ENCODE results near the gene IL16.

The IL16 gene

DNA sequence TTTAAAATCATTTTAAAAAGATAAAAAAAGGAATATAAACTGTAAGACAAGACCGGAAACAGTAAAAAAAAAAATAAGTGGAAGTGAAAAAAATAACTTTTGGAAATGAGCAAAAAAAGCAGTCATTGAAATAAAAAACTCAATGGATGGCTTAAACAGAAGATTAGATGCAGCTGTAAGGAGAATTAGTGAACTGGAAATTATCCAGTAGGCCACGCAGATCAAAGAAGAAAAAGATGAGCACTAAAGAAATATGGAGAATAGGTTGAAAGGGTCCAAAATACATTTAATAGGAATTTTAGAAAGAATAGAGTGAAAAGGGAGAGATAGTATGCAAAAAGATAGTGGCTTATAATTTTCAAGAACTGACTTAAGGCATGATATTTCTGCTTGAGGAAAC, 80.3 kb downstream of the IL16 start:
- intact Hi-C loops (cut with DNase I; ENCODE audit: low total_unique reads), result no loop called here
- Histone ChIP-seq H3K9me3 (peaks cover 0 to 6% (median 3%) of the 10 kb centered on the region in 3 donors), H3K27ac (no peak overlapping the region), H3K4me3 (no peak overlapping the region), H3K36me3 (peaks cover 0 to 18% (median 11%) of the 10 kb centered on the region in 3 donors), H3K4me1 (peaks cover 0 to 11% (median 4%) of the 10 kb centered on the region in 4 donors), H3K27me3 (no peaks in the 10 kb centered on the region)
- DNase-seq, result no peak
- no peak for TF ChIP-seq CTCF (IDR thresholded peaks at IDR 0.05)

- Histone ChIP-seq H3K4me1 (peaks cover 0 to 11% (median 4%) of the 10 kb centered on the region in 4 donors), H3K36me3 (peaks cover 0 to 27% (median 9%) of the 10 kb centered on the region in 3 donors), H3K27me3 (no peaks in the 10 kb centered on the region), H3K9me3 (peaks cover 0 to 6% (median 3%) of the 10 kb centered on the region in 3 donors), H3K27ac (no peak overlapping the region), H3K4me3 (no peak overlapping the region)
- no peak for DNase-seq
- TF ChIP-seq CTCF (IDR thresholded peaks at IDR 0.05), result no peak
- intact Hi-C loops (cut with DNase I; ENCODE audit: low total_unique reads), result no loop called here
Observed at GRCh38 chr15:81277851-81278250, 81.2 kb downstream of the IL16 start.

DNA sequence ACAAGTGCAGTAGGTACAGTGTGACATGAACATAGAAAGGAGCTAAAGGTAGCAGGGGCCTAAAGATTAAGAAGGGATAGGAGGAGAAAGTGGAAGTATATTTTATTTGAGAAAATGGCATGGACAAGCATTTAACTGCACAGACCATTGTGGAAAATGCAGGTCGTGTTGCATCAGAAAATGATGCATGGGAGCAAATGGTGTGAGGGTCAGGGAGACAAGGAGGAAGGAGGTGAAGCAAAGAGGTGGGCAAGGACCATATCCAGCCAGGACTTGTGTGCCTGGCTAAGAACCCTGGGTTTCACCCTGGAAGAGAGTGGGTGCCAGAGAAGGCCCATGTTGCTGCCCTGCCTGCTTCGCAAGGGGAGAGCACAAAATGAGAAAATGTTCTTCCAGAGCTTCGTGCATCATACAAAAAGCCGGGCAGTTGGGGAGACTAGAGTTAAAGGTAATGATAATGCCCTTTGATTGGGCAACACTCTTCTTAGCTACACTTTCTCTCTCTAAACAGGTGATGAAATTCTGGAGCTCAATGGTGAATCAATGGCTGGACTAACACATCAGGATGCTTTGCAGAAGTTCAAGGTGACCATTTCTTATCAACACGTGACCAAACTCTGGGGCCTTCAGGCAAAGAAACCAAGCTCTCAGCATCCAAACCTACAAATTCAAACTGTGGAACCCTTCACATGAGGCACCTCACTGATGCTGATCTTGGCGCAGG, 81.8 kb downstream of the IL16 start:
- H3K4me1 ChIP-seq, result peaks cover 0 to 11% (median 4%) of the 10 kb centered on the region in 4 donors
- intact Hi-C loops (cut with DNase I; ENCODE audit: low total_unique reads), result no loop called here

GRCh38 chr15:81279621-81280485, 83.2 kb downstream of the IL16 start:
- Histone ChIP-seq H3K36me3 (peaks cover 0 to 28% (median 9%) of the 10 kb centered on the region in 3 donors), H3K4me1 (peaks cover 0 to 8% (median 4%) of the 10 kb centered on the region in 4 donors), H3K27ac (no peak overlapping the region), H3K4me3 (no peak overlapping the region), H3K9me3 (peaks cover 0 to 6% (median 3%) of the 10 kb centered on the region in 3 donors), H3K27me3 (no peaks in the 10 kb centered on the region)
- no peak for DNase-seq
- TF ChIP-seq CTCF (IDR thresholded peaks at IDR 0.05), result no peak
- intact Hi-C loops (cut with DNase I; ENCODE audit: low total_unique reads), result no loop called here

More for the DNA sequence above, 81.8 kb downstream of the IL16 start:
- TF ChIP-seq CTCF (IDR thresholded peaks at IDR 0.05), result no peak
- Histone ChIP-seq H3K27ac (no peak overlapping the region), H3K9me3 (peaks cover 0 to 6% (median 3%) of the 10 kb centered on the region in 3 donors), H3K4me3 (no peak overlapping the region), H3K36me3 (peaks cover 0 to 28% (median 9%) of the 10 kb centered on the region in 3 donors), H3K27me3 (no peaks in the 10 kb centered on the region)
- no peak for DNase-seq

DNA sequence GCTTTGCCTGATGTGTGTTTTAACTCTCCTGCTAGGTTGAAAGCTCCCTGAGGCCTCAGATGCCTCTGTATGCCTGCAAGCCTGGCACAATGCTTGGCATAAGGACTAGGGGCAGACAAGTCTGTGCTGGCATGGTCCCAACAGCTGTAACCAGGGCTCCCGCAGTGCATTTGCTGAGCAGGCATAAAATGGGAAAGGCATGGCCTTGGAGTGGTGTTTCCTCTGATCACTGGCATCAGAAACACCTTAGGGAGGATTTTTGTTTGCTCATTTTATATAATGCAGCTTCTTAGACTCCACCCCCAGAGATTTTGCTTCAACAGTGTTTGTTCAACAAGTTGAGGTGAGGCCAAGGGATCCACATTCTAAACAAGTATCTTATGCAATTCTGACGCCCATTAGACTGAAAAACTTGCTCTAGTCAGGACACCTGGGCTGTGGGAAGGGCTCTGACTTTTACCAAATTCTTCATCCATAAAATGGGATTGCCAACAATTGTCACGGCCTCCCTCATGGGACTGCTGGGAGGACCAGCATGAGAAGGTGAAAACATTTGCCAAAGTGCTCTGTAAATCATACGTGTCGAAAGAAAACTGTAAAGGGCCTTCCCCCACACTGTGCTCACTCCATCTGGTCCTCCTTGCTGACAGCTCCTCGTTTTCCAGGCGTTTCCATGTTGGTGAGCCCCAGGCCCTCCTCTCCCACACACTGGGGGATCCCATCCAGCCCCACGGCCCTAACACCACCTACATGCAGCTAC, 84.2 kb downstream of the IL16 start:
- Histone ChIP-seq H3K9me3 (peaks cover 0 to 6% (median 3%) of the 10 kb centered on the region in 3 donors), H3K4me3 (no peak overlapping the region), H3K36me3 (peaks cover 0 to 28% (median 14%) of the 10 kb centered on the region in 3 donors), H3K27ac (no peak overlapping the region), H3K27me3 (no peaks in the 10 kb centered on the region), H3K4me1 (peaks cover 0 to 1% (median under 1%) of the 10 kb centered on the region in 4 donors)
- TF ChIP-seq CTCF (IDR thresholded peaks at IDR 0.05), result no peak
- intact Hi-C loops (cut with DNase I; ENCODE audit: low total_unique reads), result no loop called here
- DNase-seq, result peak in 1 of 2 donors; percentile 32

Data from tibial artery (tissue), 4 donors.